Measurements from ENCODE around the gene MAP6.
A peak's percentile ranks its signal among the peaks of the same experiment; 100 is the strongest.
"Not testable (repeated sequence)": the region's sequence is repeated elsewhere in the genome, so short reads cannot be mapped to it uniquely, and the experiment has no call there.

Gene MAP6

DNA sequence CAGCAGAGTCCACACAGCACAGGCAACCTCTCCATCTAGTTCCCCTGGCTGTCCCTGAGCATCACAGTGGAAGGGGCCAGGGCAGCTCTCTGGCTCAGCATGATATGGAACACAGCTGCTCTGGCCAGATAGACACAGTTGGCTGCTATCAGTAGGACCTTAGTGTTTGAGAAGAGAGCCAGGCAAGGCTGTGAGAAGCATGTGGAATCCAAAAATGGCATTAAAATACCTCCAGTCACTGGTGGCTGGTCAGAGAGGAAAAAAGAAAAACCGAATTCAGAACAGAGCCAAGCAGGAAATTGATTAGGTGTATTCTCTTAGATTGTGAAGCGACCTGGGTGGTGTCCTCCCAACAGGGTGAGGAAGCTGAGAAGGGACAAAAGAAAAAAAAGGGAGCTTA, 78.9 kb downstream of the MAP6 start:
- DNase-seq = no peak

DNA sequence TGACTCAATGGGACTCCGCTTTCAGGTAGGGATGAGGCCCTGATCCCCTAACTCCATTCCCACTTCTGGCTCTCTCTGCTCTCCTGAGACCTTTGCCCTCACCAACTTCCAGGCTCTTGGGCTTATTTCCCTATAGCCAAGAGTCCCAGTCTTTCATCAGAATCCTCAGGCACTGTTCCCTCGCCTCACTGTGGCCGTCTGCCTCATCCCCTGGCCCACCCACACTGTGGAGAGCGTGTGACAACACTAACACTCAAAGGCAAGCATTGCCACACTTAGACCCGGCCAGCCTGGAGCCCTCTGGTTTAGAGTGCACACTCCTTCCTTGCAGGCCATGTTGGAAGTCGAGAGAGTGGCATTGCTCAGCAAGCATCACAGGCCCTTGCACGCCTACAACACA, 79.8 kb downstream of the MAP6 start:
- no peak for DNase-seq

DNA sequence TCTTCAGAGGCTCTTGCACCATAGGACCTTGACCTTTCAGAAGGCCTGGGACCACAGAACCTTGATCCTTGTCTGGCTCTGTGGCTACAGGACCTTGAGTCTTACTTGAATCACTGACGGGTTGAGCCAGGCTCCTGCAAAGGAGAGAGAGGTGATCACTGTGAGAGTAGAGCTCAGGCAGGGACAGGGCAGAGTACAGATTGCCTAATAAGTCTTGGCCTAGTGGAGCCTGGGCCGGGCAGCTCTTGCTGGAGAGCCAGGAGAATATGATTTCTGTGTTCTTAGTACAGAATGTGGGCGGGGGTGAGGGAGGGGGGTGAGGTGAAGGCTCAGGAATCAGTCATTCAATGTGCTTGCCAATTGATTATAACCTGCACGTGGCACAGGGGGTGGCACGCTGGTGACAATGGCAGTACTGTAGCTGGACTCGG, 80.8 kb downstream of the MAP6 start:
- no peak for DNase-seq

DNA sequence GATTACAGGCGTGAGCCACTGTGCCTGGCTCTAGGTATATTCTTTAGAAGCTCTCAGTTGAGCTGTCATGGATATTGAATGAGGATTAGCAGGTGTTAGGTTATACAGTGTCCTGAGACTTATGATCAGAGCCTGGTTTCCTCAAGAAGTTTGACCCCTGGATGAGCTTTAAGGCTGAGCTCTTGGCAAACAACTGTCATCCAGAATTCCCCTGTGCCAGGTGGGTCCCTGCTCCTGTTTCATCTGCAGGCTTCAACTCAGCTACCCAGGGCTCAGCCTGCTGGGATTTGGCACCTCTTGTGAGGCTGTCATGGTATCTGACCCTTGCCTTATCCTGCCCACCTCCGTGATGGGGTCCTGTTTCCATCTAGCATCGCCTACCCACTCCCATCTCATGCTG, 82.4 kb downstream of the MAP6 start:
- DNase-seq = no peak

DNA sequence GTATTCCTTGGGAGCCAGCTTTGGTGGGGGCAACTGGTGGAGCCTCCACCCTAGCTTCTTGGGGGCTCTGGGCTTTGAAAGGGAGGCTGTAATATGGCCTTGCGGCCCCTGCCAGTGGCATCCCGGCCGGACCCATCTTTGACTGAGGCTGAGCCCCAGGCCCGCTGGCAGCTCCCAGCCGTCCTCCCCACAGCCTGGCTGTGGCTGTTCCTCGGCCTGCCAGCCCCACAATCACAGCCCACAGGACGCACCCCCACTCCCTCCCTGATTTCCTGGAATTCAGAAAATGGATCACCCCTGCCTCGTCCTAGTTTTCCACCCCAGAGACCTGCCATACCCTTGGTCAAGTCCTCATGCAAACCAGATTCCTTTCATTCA, 83.6 kb downstream of the MAP6 start:
- no peak for DNase-seq

DNA sequence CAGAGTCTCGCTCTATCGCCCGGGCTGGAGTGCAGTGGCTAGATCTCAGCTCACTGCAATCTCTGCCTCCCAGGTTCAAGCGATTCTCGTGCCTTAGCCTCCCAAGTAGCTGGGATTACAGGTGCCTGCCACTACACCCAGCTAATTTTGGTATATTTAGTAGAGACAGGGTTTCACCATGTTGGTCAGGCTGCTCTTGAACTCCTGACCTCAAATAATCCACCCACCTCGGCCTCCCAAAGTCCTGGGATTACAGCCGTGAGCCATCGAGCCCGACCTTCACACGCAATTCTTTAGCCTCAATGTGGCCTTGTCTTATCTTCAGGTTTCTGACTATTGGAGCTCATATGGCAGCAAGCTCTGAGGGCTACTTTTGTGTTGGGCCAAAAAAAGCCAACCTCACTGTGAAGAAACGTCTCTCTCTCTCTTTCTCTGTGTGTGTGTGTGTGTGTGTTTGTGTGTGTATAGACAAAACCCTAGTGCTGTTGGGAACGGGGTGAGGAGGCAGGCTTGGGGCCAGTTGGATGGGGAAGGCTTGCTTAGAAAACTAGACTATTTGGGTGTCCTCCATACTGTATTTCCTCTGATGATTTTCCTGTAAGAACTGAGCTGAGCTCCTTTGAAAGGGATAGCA, 84.1 kb downstream of the MAP6 start:
- DNase-seq = not testable (repeated sequence)

DNA sequence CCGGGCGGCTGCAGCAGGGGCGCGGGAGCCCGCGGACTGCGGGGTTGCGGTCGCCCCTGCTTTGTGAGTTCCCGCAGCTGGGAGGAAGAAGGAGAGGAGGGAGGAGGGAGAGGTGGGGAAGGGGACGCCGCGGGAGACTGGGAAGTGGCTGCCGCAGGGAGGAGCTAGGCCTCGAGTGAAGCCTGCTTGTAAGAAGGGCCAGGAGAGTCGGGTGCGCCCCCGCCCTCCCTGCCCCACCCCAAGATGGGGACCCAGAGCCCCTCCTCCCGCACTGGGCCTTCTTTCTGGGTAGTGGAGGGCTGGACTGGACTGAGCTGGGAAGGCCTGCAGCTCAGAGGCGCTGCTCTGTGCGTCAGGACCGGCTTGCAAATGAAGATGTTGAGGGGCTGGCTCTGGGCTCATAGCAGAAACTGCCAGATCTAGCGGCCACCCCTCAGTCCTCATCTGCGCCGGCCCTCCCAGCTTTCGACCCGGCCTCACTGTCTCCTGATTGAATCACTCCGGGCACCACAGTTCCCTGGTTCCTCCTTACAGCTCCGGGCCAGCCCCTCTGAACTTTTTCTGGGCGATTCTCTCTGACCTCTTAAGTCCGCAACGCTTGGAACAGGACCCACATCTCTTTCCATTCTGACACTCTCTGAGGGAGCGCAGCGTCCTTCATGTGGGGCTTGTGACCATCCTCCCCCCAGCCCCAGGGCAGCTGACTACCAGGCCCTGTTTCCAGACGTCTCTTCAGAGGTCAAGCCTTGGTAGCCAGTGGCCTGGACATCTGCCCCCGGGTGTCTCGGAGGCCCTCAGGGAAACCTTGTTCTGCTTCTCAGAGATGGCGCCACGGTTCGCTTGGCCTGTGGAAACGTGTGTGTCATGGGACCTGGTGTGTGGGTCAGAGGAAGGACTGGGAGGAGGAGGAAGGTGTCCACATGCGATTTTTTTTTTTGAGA, 84.8 kb downstream of the MAP6 start:
- DNase-seq = peak; percentile 85

DNA sequence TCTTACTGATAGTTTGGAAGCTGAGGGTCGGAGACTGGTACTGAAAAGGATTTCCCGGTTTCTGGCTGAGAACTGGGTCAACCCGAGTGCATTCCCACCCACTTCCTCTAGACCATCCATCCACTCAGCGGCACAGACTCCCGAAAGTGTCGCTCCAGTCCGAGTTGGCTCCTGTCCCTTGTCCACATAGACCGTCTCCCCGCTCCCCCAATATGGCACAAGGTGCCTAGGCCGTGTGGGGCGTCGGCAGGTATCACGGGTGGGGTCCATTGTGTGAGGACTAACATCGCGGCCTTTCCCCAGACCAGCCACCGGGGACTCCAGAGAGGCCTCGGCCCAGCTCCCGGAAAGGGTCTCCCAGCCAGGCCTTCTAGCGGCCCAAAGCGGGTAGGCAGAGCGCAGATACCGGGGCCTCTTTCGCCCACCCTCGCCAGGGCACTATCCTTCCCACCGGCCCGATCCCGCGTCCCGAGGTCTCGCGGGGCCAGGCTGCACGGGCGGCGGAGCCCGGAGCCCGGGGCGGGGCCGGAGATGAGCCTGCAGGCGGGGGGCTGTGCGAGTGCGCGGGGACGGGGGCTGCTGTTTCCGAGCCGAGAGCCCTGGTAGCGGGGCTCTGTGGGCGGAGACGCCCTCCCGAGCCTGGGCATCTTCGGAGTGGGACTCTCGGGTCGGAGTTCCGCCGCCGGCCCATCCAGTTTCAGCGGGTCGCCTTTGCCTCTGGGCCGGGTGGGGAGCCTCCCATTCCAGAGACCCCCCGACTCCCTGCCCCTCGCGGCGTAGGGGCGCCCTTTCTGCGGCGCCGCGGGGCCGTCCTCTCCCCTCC, 85.7 kb downstream of the MAP6 start:
- peak; percentile 95 for DNase-seq

DNA sequence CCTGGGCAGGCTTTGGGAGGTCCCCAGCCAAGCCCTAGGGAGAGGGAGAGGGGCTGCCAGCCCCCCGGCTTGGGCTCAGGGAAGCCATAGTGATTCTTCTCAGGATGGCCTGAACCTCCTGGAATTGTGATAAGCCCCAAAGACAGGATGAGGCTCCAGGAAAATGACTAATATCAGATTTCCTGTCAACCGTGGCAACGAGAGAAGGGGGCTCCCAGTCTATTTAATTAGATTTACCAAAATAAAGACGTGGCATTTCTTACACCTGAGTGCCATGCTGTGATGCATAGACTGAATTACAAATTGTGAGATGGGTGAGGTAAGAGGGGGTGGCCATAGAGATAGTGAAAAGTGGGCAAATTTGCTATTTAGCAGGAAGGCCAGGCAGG, 86.3 kb downstream of the MAP6 start:
- DNase-seq = no peak

DNA sequence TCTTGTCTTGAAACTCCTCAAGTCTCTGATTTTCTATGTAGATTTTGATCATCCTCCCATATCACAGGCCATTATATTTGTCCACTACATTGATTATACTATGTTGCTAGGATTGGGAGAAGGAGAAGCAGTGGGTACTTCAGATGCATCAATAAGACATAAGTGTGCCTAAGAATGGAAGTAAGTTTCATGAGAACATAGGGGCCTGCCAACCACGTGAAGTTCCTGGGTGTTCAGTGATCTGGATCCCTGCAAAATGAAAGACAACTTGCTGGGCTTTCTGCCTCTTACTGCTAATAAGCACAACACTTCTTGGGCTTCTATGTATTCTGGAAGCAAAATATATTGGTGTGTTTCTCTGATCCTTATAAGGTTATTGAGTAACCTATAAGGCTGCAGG, 89.0 kb downstream of the MAP6 start:
- no peak for DNase-seq

DNA sequence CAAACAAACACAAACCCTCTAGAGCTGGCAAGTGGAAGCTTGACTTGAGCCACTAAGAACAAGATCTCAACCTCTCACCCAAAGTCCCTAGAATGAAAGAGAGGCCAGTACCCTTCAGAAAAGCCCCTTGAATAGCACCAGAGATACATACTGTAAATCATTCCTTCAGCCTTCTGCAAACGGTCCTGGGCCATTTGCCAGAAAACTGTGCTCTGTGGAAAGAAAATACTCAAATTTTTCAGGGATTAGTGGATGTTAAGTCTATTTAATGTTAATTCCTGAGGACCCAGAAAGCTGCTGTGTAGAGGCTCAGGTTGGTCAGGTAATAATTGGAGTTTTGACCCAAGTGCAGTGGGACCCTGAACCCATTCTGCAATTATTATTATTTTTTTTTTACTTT, 89.9 kb downstream of the MAP6 start:
- DNase-seq = no peak

DNA sequence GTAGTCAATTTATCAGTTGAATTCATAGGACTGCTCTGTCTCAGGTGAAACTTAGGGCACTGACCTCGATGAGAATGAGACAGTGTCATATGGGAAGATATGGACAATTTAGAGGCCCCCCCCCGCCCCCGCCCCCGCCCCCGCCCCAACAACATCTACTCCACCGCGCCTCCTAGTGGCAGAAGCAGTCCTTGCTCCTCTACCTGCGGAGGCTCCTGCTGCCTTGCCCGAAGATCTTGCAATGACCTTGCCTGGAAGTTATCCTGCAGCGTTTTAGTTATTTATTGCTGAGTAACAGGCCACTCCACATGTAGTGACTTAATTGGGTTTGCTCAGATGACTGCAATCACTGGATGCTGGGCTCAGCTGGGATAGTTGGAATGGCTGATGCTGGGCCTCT, 91.6 kb downstream of the MAP6 start:
- no peak for DNase-seq

DNA sequence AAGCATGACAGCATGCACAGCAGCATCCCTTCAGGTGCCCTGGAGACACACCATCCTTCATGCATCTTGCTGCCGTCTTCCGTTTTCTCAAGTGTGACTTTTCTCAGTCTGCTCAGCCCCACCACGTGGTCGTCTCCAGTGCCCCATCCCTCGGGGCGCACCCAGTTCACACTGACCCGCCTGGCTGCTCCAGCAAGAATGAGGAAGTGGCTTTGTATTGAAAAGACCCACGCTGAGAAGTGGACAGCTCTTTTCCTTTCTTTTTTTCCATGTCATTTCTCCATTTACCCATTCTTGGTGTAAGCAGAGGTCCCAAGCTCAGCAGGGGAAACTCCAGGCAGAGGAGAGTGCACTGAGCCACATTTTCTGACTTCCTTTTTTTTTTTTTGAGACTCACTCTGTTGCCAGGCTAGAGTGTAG, 92.3 kb downstream of the MAP6 start:
- peak; percentile 82 for DNase-seq

DNA sequence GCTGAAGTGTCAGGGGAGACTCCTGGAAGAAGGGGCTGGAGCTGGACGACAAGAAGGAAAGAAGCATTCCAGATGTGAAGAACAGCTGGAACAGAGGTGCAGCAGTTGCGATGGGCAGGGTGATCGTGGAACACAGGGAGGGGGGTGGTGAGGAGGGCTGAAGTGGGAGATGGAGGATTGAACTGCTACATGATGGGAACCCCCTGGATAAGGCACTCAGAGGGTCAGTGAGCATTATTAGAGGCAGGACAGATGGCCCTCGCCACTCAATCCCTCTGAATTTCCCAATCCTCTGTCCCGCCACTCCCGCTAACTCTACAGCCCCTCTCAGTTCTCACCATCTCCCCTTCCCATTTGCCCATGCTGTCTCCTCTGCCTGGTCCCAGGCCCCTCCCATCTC, 92.8 kb downstream of the MAP6 start:
- no peak for DNase-seq

DNA sequence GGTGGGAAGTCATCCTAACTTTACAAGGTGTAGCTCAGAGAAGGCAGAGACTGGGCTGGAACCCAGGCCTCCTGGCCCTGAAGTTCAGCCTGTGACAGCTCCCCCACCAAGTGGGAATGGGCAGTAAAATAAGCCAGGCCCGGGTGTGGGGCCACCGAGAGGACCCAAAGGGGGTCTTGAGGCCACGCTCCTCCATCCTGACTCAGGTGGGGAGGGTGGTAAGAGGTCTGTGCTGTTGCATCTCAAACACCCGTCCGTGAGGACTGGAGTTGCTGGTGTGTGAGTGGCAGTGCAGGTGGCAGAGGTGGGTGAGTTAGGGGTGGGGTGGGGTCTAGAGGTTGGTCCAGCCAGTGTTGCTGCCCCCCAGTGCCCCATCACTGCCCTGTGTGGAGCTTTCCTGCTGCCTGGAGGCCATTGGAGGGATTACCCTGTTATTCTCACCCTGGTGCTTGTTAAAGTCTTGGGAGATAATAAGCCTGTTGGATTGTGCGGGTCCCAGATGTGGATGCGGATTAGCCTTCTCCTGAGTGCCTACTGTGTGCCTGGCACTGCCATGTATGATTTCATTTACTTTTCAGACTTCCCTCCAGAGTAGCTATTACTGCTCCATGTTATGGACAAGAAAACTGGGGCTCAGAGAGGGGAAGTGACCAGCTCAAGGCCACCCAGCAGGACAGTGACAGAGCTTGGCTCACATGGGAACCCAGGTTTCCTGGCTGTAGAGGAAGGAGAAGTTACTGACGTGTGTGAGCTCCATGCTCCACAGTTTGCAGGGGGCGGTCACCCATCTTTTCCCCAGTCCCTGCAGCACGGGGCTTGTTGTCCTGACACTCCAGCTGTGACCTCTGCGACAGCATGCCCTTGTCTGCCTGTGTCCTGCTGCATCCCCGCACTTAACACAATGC, 93.9 kb downstream of the MAP6 start:
- DNase-seq = no peak

DNA sequence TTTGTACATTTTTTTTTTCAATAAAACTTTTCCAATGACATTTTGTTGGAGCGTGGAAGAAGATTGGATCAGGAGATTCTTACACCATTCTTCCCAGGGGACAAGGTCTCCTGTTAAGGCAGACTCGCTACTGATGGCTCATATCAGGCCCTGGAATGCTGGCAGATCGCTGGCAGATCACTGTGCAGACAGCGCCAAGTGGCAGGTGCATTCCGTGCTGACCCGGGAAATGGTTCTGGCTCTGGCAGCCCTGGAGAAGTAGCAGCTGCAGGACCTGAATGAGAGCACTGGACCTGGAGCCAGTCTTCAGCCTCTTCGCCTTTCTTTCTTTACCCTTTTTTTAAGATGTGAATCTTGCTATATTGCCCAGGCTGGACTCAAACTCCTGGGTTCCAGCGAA, 96.1 kb downstream of the MAP6 start:
- no peak for DNase-seq

DNA sequence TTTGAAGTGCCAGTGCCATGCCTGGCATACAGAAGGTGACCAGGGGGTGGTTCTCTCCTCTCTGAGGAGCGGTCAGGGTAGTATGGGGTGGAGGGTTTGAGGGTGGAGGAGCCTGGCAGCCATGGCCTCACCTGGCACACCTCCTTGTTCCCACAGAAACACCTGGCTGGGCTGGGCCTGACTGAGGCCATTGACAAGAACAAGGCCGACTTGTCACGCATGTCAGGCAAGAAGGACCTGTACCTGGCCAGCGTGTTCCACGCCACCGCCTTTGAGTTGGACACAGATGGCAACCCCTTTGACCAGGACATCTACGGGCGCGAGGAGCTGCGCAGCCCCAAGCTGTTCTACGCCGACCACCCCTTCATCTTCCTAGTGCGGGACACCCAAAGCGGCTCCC, 97.2 kb downstream of the MAP6 start:
- no peak for DNase-seq

DNA sequence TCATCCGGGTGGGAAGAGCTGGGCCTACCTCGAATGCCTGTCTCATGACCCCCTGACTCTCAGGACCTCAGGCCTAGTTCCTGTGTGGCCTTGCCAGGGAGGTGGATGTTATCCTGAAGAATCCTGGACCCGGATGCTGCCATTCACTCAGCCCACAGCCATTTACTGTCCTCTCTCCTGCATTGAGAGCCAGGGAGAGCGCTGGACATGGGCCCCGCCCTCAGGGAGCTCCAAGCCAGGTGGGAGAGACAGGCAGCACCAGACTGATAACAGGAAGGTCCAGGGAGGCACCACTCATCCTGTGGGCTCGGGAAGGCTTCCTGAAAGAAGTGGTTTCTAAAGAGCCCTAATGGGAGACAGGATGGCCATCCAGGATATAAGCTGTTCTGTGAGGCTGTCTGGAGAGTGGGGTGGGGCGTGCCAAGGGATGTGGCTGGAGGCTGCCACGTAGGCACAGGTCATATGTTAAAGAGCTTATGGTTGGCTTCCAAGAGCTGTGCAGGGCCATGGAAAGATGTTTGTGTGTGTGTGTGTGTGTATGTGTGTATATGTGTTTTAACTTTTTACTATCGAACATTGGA, 98.2 kb downstream of the MAP6 start:
- DNase-seq = no peak

DNA sequence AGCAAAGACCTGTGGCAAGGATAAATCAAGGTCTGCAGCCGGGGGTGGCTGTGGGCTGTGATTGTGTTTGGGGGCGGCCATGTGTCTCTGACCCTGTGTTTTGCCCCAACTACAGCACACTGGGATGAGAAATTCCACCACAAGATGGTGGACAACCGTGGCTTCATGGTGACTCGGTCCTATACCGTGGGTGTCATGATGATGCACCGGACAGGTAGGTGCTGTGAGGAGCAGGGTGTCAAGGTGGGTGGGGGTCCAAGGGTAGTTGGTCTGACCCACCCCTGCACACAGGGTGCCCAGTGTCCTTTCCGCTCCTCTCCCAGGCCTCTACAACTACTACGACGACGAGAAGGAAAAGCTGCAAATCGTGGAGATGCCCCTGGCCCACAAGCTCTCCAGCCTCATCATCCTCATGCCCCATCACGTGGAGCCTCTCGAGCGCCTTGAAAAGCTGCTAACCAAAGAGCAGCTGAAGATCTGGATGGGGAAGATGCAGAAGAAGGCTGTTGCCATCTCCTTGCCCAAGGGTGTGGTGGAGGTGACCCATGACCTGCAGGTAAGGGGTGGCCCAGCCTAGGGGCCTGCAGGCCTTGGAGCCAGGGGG, 100.1 kb downstream of the MAP6 start:
- DNase-seq = no peak

DNA sequence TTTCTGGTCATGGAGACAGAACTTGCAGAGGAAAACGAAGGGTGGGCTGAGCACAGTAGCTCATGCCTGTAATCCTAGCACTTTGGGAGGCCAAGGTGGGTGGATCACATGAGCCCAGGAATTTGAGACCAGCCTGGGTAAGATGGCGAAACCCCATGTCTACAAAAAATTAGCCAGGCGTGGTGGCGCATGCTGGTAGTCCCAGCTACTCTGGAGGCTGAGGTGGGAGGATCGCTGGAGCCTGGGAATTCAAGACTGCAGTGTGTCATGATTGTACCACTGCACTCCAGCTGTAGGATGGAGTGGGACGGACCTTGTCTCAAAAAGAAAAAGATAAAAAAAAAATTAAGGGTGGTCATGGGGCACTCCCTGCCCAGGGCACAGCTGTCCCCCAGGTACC, 100.9 kb downstream of the MAP6 start:
- DNase-seq = no peak

DNA sequence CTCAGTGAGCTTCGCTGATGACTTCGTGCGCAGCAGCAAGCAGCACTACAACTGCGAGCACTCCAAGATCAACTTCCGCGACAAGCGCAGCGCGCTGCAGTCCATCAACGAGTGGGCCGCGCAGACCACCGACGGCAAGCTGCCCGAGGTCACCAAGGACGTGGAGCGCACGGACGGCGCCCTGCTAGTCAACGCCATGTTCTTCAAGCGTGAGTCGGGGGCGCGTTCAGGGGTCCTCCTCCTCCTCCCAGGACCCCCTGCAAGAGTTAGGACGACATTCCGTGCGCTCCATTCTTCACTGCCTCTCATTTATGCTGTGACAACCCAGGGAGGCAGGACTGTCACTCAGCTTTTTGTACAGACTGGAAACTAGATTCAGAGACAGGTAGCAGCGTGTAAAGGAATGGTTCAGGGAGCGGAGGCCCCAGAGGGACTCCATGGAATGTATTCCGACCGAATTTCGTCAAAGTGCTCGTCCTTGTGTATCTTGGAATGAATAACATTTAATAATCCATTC, 102.0 kb downstream of the MAP6 start:
- DNase-seq = no peak

Data from islet precursor cell (in vitro differentiated cells).